Gastroesophageal sphincter (tissue), 3 donors: ENCODE measurements around the gene FBXO17.
"Not testable (repeated sequence)": the region's sequence is repeated elsewhere in the genome, so short reads cannot be mapped to it uniquely, and the experiment has no call there.

Experiments used
- POLR2A ChIP-seq, 2 donors: fragments of 450-650 bp; IDR thresholded peaks; one replicate each; pipeline ENCODE4 v1.6.1; 2017; ENCODE audit warnings: antibody characterized with exemption in 2 of 2, mild to moderate bottlenecking in 2 of 2, moderate library complexity in 1 of 2
- POLR2AphosphoS5 ChIP-seq: sonication (generic); formaldehyde crosslinking; IDR thresholded peaks from one replicate; pipeline ENCODE4 v1.6.1; 2017; ENCODE audit warnings: antibody characterized with exemption
- TF ChIP-seq, protein P1 (sequence below), 4 experiments: fragments of 200-600 bp in 2 of 4; fragments of 450-650 bp in 2 of 4; sonication (generic) in 1 of 4; IDR thresholded peaks; one replicate each; pipeline ENCODE4 v1.5.1; 2017 to 2019; ENCODE audit warnings: antibody characterized with exemption in 4 of 4, mild to moderate bottlenecking in 2 of 4, moderate library complexity in 2 of 4

DNA sequence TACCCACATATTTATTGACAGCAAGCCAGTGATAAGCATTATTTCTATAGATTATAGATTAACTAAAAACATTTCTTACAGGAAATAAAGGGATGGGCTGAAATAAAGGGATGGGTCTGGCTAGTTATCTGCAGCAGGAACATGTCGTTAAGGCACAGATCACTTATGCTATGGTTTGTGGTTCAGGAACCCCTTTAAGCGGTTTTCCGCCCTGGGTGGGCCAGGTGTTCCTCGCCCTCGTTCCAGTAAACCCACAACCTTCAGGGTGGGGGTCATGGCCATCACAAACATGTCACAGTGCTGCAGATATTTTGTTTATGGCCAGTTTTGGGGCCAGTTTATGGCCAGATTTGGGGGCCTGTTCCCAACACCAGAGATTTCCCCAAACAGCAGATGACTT is 34.1 kb downstream of the FBXO17 start:
- not testable (repeated sequence) for TF ChIP-seq POLR2A (IDR thresholded peaks at IDR 0.05); POLR2AphosphoS5
- TF ChIP-seq, protein P1, sequence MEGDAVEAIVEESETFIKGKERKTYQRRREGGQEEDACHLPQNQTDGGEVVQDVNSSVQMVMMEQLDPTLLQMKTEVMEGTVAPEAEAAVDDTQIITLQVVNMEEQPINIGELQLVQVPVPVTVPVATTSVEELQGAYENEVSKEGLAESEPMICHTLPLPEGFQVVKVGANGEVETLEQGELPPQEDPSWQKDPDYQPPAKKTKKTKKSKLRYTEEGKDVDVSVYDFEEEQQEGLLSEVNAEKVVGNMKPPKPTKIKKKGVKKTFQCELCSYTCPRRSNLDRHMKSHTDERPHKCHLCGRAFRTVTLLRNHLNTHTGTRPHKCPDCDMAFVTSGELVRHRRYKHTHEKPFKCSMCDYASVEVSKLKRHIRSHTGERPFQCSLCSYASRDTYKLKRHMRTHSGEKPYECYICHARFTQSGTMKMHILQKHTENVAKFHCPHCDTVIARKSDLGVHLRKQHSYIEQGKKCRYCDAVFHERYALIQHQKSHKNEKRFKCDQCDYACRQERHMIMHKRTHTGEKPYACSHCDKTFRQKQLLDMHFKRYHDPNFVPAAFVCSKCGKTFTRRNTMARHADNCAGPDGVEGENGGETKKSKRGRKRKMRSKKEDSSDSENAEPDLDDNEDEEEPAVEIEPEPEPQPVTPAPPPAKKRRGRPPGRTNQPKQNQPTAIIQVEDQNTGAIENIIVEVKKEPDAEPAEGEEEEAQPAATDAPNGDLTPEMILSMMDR (IDR thresholded peaks at IDR 0.05) = not testable (repeated sequence)
